ENCODE results near the gene PCBP3. TPM values are rescaled to one million over a fixed set of nuclear protein-coding genes. Genes with fewer than 3 reads are reported as not detected.

PCBP3 gene
- total RNA-seq, 1 donor from 2014 or later: 5.0 TPM

GRCh38 chr21:45954261-45954660, 310.7 kb downstream of the PCBP3 start:
- no peak for DNase-seq (ENCODE audit: low spot score in 2 of 2, unreplicated experiment in 2 of 2)
- TF ChIP-seq CTCF (IDR thresholded peaks at IDR 0.05; ENCODE audit: unreplicated experiment): no peak
- Mint-ChIP-seq H3K4me1 (peaks cover 24% of the 10 kb centered on the region), H3K27ac (peak overlapping the region; percentile 76), H3K27me3 (ENCODE audit: low read depth) (peaks cover 7% of the 10 kb centered on the region), H3K9me3 (peaks cover 4% of the 10 kb centered on the region), H3K4me3 (no peak overlapping the region), H3K36me3 (no peaks in the 10 kb centered on the region)

GRCh38 chr21:45954921-45955320, 311.4 kb downstream of the PCBP3 start:
- no peaks in the 10 kb centered on the region for H3K36me3 Mint-ChIP-seq
- DNase-seq (ENCODE audit: low spot score in 2 of 2, unreplicated experiment in 2 of 2): no peak
- H3K4me1 Mint-ChIP-seq: peaks cover 24% of the 10 kb centered on the region
- peaks cover 7% of the 10 kb centered on the region for H3K27me3 Mint-ChIP-seq (ENCODE audit: low read depth)
- no peak overlapping the region for H3K4me3 Mint-ChIP-seq
- peak overlapping the region; percentile 76 for H3K27ac Mint-ChIP-seq
- TF ChIP-seq CTCF (IDR thresholded peaks at IDR 0.05; ENCODE audit: unreplicated experiment): no peak
- peaks cover 4% of the 10 kb centered on the region for H3K9me3 Mint-ChIP-seq

GRCh38 chr21:45957551-45957950, 314.0 kb downstream of the PCBP3 start:
- Mint-ChIP-seq H3K4me1 (peaks cover 18% of the 10 kb centered on the region), H3K9me3 (peaks cover 23% of the 10 kb centered on the region), H3K27me3 (ENCODE audit: low read depth) (peaks cover 7% of the 10 kb centered on the region), H3K27ac (no peak overlapping the region), H3K36me3 (peaks cover 2% of the 10 kb centered on the region), H3K4me3 (no peak overlapping the region)
- DNase-seq (ENCODE audit: low spot score in 2 of 2, unreplicated experiment in 2 of 2): no peak
- TF ChIP-seq CTCF (IDR thresholded peaks at IDR 0.05; ENCODE audit: unreplicated experiment): no peak

DNA sequence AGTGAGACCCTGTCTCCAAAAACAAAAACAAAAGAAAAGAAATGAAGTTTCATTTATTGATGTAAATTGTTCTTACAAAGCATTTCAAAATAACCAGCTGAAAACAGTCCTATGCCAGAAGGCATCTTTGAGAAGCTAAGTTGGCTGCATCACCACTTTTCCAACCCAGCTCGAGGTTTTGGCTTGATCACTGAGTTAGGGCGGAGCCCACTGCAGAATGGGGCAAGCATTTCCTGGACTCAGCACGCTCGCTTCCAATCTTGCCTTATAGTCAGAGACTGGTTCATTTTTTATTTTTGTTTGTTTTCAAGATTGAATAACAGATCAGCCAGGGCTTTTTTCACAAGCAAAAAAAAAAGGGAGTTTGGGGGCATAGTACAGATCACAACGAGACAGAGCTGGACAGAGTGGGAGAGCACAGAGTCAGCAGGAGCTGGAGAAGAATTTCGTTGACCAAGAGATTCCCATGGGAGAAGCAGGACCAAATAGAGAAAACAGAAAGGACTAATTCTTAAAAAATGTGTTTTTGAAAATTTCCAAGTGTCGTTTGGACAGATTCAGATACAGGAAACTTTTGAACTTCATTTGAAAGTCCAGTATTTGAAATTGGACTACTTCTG, 314.6 kb downstream of the PCBP3 start:
- H3K4me3 Mint-ChIP-seq: no peak overlapping the region

GRCh38 chr21:45959182-45959581, 315.7 kb downstream of the PCBP3 start:
- H3K9me3 Mint-ChIP-seq: peaks cover 32% of the 10 kb centered on the region
- peaks cover 2% of the 10 kb centered on the region for H3K36me3 Mint-ChIP-seq
- H3K4me1 Mint-ChIP-seq: peaks cover 2% of the 10 kb centered on the region
- no peak for DNase-seq (ENCODE audit: low spot score in 2 of 2, unreplicated experiment in 2 of 2)
- H3K27ac Mint-ChIP-seq: no peak overlapping the region
- H3K4me3 Mint-ChIP-seq: no peak overlapping the region
- H3K27me3 Mint-ChIP-seq (ENCODE audit: low read depth): peaks cover 7% of the 10 kb centered on the region
- TF ChIP-seq CTCF (IDR thresholded peaks at IDR 0.05; ENCODE audit: unreplicated experiment): no peak

More for the DNA sequence above, 314.6 kb downstream of the PCBP3 start:
- H3K27me3 Mint-ChIP-seq (ENCODE audit: low read depth): peaks cover 7% of the 10 kb centered on the region
- no peak for TF ChIP-seq CTCF (IDR thresholded peaks at IDR 0.05; ENCODE audit: unreplicated experiment)
- H3K36me3 Mint-ChIP-seq: peaks cover 2% of the 10 kb centered on the region
- H3K27ac Mint-ChIP-seq: no peak overlapping the region
- H3K9me3 Mint-ChIP-seq: peaks cover 23% of the 10 kb centered on the region
- no peak for DNase-seq (ENCODE audit: low spot score in 2 of 2, unreplicated experiment in 2 of 2)
- peaks cover 13% of the 10 kb centered on the region for H3K4me1 Mint-ChIP-seq

Measured in mesothelial cell of epicardium (in vitro differentiated cells).